ENCODE measurements around the gene ALG3.
"Not testable (repeated sequence)": the region's sequence is repeated elsewhere in the genome, so short reads cannot be mapped to it uniquely, and the experiment has no call there.

Gene ALG3

GRCh38 chr3:184248454-184249411 lies at the start of gene ALG3:
TSS of gene ALG3 (minus strand) at chr3:184248962. CDS start at chr3:184248940, 22 bp downstream.
- no peak for DNase-seq

GRCh38 chr3:184296616-184297015 lies 47.9 kb upstream of the ALG3 start:
- no peak for DNase-seq

GRCh38 chr3:184295771-184296170 lies 47.0 kb upstream of the ALG3 start:
- DNase-seq = no peak

GRCh38 chr3:184291738-184292445 lies 43.1 kb upstream of the ALG3 start:
- no peak for DNase-seq

GRCh38 chr3:184291044-184291737 lies 42.4 kb upstream of the ALG3 start:
- no peak for DNase-seq

GRCh38 chr3:184290331-184290730 lies 41.6 kb upstream of the ALG3 start:
- no peak for DNase-seq

- peak; percentile 11 for DNase-seq
Measured at GRCh38 chr3:184289426-184289938, 40.7 kb upstream of the ALG3 start.

- DNase-seq = no peak
Measured at GRCh38 chr3:184284696-184285095, 35.9 kb upstream of the ALG3 start.

- DNase-seq = no peak
Measured at GRCh38 chr3:184283681-184284080, 34.9 kb upstream of the ALG3 start.

GRCh38 chr3:184282941-184283340 lies 34.2 kb upstream of the ALG3 start:
- no peak for DNase-seq

- DNase-seq = no peak
Measured at GRCh38 chr3:184277366-184277765, 28.6 kb upstream of the ALG3 start.

- no peak for DNase-seq
Measured at GRCh38 chr3:184275961-184276910, 27.5 kb upstream of the ALG3 start, which contains the start of gene ECE2. TSS of gene ECE2 (plus strand) at chr3:184276022. CDS start at chr3:184276154, 132 bp downstream.

GRCh38 chr3:184275381-184275701 lies 26.6 kb upstream of the ALG3 start:
- DNase-seq = no peak

- DNase-seq = no peak
Measured at GRCh38 chr3:184272269-184272668, 23.5 kb upstream of the ALG3 start.

GRCh38 chr3:184267249-184267648 lies 18.5 kb upstream of the ALG3 start:
- DNase-seq = not testable (repeated sequence)

- DNase-seq = no peak
Measured at GRCh38 chr3:184262764-184263179, 14.0 kb upstream of the ALG3 start.

- no peak for DNase-seq
Measured at GRCh38 chr3:184261854-184262763, 13.3 kb upstream of the ALG3 start.

- DNase-seq = no peak
Measured at GRCh38 chr3:184261270-184261853, 12.6 kb upstream of the ALG3 start, which contains the start of gene CAMK2N2. TSS of gene CAMK2N2 (minus strand) at chr3:184261553. CDS start at chr3:184261285, 268 bp downstream.

- DNase-seq = no peak
Measured at GRCh38 chr3:184260724-184261269, 12.0 kb upstream of the ALG3 start.
